SK-N-SH treated with all-trans-retinoic acid at 6 μM for 48 hours (cell line): Measurements from ENCODE around the gene ORM2.

Source experiments
- ARNTL ChIP-seq: fragments of 450-650 bp; formaldehyde crosslinking; IDR thresholded peaks from 2 replicates; pipeline ENCODE4 v1.5.0; 2020; ENCODE audit warnings: low read depth, mild to moderate bottlenecking, moderate library complexity, borderline replicate concordance
- CREB5 ChIP-seq: fragments of 250-450 bp; sonication (Bioruptor Pico); IDR thresholded peaks from 2 replicates; pipeline ENCODE4 v1.5.1; 2020; ENCODE audit warnings: low read depth, mild to moderate bottlenecking, moderate library complexity
- CSDC2 ChIP-seq: fragments of 250-450 bp; sonication (Bioruptor Pico); IDR thresholded peaks from 2 replicates; pipeline ENCODE4 v1.5.0; 2020; ENCODE audit warnings: mild to moderate bottlenecking, moderate library complexity
- PATZ1 ChIP-seq: fragments of 250-450 bp; sonication (Bioruptor Pico); IDR thresholded peaks from 2 replicates; pipeline ENCODE4 v1.8.0; 2020; ENCODE audit warnings: mild to moderate bottlenecking, moderate library complexity, borderline replicate concordance
- POU6F1 ChIP-seq: fragments of 250-450 bp; sonication (Bioruptor Pico); IDR thresholded peaks from 2 replicates; pipeline ENCODE4 v1.8.0; 2021; ENCODE audit warnings: low read depth, mild to moderate bottlenecking, moderate library complexity, borderline replicate concordance
- ZFP3 ChIP-seq: fragments of 250-450 bp; sonication (Bioruptor Pico); IDR thresholded peaks from 2 replicates; pipeline ENCODE4 v1.5.0; 2020; ENCODE audit warnings: mild to moderate bottlenecking, moderate library complexity
- ZNF565 ChIP-seq: fragments of 450-650 bp; formaldehyde crosslinking; conservative IDR thresholded peaks from 2 replicates; pipeline ENCODE4 v1.5.0; 2020; ENCODE audit warnings: low read depth, mild to moderate bottlenecking, moderate library complexity

- TF ChIP-seq PATZ1 (CRISPR knock-in tag), result no peak
- TF ChIP-seq CREB5, result no peak
- no peak for TF ChIP-seq ZFP3 (CRISPR knock-in tag)
- TF ChIP-seq ZNF565 (CRISPR knock-in tag), result no peak
- no peak for TF ChIP-seq POU6F1 (CRISPR knock-in tag)
- no peak for TF ChIP-seq CSDC2
- TF ChIP-seq ARNTL (CRISPR knock-in tag), result no peak
Measured at GRCh38 chr9:114350636-114351401, 21.1 kb downstream of the ORM2 start.
